ENCODE measurements around the gene DLX2. TPM values are rescaled to one million over a fixed set of nuclear protein-coding genes. Genes with fewer than 3 reads are reported as not detected.

Gene DLX2
- polyA plus RNA-seq, 2 of the 4 experiments (the other 2 are of a cell fraction): 0.04 to 0.19 TPM

GRCh38 chr2:172090044-172090961 is 12.4 kb downstream of the DLX2 start:
- Histone ChIP-seq H3K4me2 (no peak overlapping the region), H3K4me3 (no peak overlapping the region), H3K27ac (no peak overlapping the region), H3K4me1 (0 out of 3 replicates have a peak, but pooled peaks cover 4% of the 10 kb centered on the region), H3K9me3 (no peaks in the 10 kb centered on the region)
- DNase-seq (ENCODE audit: low read depth in 1 of 2, low spot score in 1 of 2) (no peak), ATAC-seq (no peak), FAIRE-seq (no peak)
- ChIA-PET CTCF (interaction anchor here (1.3 to 2.2 kb wide), 3 partner anchors 12 to 37 kb away, joined by 3 to 6 read pairs (median 6); partner anchors contain the start of gene DLX2), POLR2A (no interaction called here)
- TF ChIP-seq NFE2L2 (conservative IDR thresholded peaks at IDR 0.05; ENCODE audit: low read length): no peak
- TF ChIP-seq ESRRA (IDR thresholded peaks at IDR 0.05; ENCODE audit: borderline replicate concordance, low read length): no peak
- TF ChIP-seq TP53 (CRISPR knock-in tag; IDR thresholded peaks at IDR 0.05): no peak
- no peak for TF ChIP-seq BHLHE40 (IDR thresholded peaks at IDR 0.05; ENCODE audit: low read depth, low read length)
- TF ChIP-seq HOXB5 (CRISPR knock-in tag; IDR thresholded peaks at IDR 0.05): no peak
- TF ChIP-seq EHMT2 (IDR thresholded peaks at IDR 0.05; ENCODE audit: low read depth): no peak
- TF ChIP-seq PHF8 (IDR thresholded peaks at IDR 0.05; ENCODE audit: borderline replicate concordance, low read depth): no peak
- TF ChIP-seq RCOR1 (IDR thresholded peaks at IDR 0.05; ENCODE audit: low read depth, low read length): no peak
- TF ChIP-seq ELK1 (IDR thresholded peaks at IDR 0.05; ENCODE audit: low read depth, low read length): no peak
- WGBS (ENCODE audit: missing lambda C conversion rate): 91% methylated on average over 29 of the region's 39 CpGs

GRCh38 chr2:172089633-172090032 is 13.1 kb downstream of the DLX2 start:
- TF ChIP-seq RNF2 (IDR thresholded peaks at IDR 0.05; ENCODE audit: borderline replicate concordance, low read depth) (no peak), ESRRA (IDR thresholded peaks at IDR 0.05; ENCODE audit: borderline replicate concordance, low read length) (no peak), KDM5A (IDR thresholded peaks at IDR 0.05) (no peak), FOSL2 (IDR thresholded peaks at IDR 0.05) (no peak), FOSL2 (CRISPR knock-in tag; IDR thresholded peaks at IDR 0.05) (no peak), FOSB (CRISPR knock-in tag; IDR thresholded peaks at IDR 0.05) (no peak), POLR2AphosphoS2 (conservative IDR thresholded peaks at IDR 0.05; ENCODE audit: low read length) (no peak), NFE2L2 (conservative IDR thresholded peaks at IDR 0.05; ENCODE audit: low read length) (no peak), SMC3 (IDR thresholded peaks at IDR 0.05) (no peak), TP53 (CRISPR knock-in tag; IDR thresholded peaks at IDR 0.05) (no peak), RAD21 (conservative IDR thresholded peaks at IDR 0.05 in 1 of 2, IDR thresholded peaks at IDR 0.05 in 1 of 2) (no peak), HOXA7 (CRISPR knock-in tag; IDR thresholded peaks at IDR 0.05) (no peak), MAFK (IDR thresholded peaks at IDR 0.05; ENCODE audit: partially characterized antibody) (no peak), RCOR1 (IDR thresholded peaks at IDR 0.05; ENCODE audit: low read depth, low read length) (no peak), RARB (CRISPR knock-in tag; IDR thresholded peaks at IDR 0.05) (no peak), HES2 (IDR thresholded peaks at IDR 0.05) (no peak), CHD2 (IDR thresholded peaks at IDR 0.05; ENCODE audit: low read length, partially characterized antibody) (no peak)
- ChIA-PET POLR2A (no interaction called here), CTCF (interaction anchor here (1.3 to 2.2 kb wide), 3 partner anchors 12 to 38 kb away, joined by 3 to 6 read pairs (median 5); partner anchors contain the start of gene DLX2)
- no peak overlapping the region for H3K4me2 ChIP-seq
- 0 out of 3 replicates have a peak, but pooled peaks cover 4% of the 10 kb centered on the region for H3K4me1 ChIP-seq
- no peak overlapping the region for H3K27ac ChIP-seq
- FAIRE-seq (no peak), DNase-seq (ENCODE audit: low read depth in 1 of 2, low spot score in 1 of 2) (no peak), ATAC-seq (no peak)
- 85% methylated on average over 7 of the region's 7 CpGs for WGBS (ENCODE audit: missing lambda C conversion rate)
- no peak overlapping the region for H3K4me3 ChIP-seq
- H3K9me3 ChIP-seq: no peaks in the 10 kb centered on the region

Data from A549 (cell line).